HepG2 (cell line): ENCODE results near the gene NELFB. TPM values are rescaled to one million over a fixed set of nuclear protein-coding genes. Genes with fewer than 3 reads are reported as not detected.

Experiments used
- ADNP ChIP-seq: sonication (generic); formaldehyde crosslinking; IDR thresholded peaks from 2 replicates; pipeline ENCODE4 v1.4.0; 2020; ENCODE audit warnings: missing genetic modification reagents
- ATF7-NPFF ChIP-seq: sonication (generic); formaldehyde crosslinking; IDR thresholded peaks from 2 replicates; pipeline ENCODE4 v1.8.1; 2023; ENCODE audit warnings: mild to moderate bottlenecking, low read depth, missing genetic modification reagents, moderate library complexity
- CBFB ChIP-seq: sonication (generic); formaldehyde crosslinking; IDR thresholded peaks from 2 replicates; pipeline ENCODE4 v1.4.0; 2020; ENCODE audit warnings: missing genetic modification reagents
- GTF2F1 ChIP-seq: fragments of 150-350 bp; IDR thresholded peaks from 2 replicates; pipeline ENCODE4 v1.6.1; 2014; ENCODE audit warnings: low read length
- HDAC2 ChIP-seq: sonication (generic); formaldehyde crosslinking; IDR thresholded peaks from 2 replicates; pipeline ENCODE4 v1.4.0; 2020; ENCODE audit warnings: missing genetic modification reagents
- KLF16 ChIP-seq, 2 experiments: sonication (generic) in 1 of 2; formaldehyde crosslinking in 1 of 2; IDR thresholded peaks; 2 replicates each; pipeline versions ENCODE4 v1.6.1 to v1.8.0; 2016 to 2023; ENCODE audit warnings: missing genetic modification reagents in 2 of 2, missing compliant biosample characterization in 1 of 2
- SMAD3 ChIP-seq: sonication (generic); formaldehyde crosslinking; IDR thresholded peaks from 2 replicates; pipeline ENCODE4 v1.4.0; 2020; ENCODE audit warnings: missing genetic modification reagents
- SP2 ChIP-seq: sonication (generic); formaldehyde crosslinking; IDR thresholded peaks from 2 replicates; pipeline ENCODE4 v1.5.1; 2020; ENCODE audit warnings: mild to moderate bottlenecking, missing genetic modification reagents
- TBP ChIP-seq: sonication (generic); formaldehyde crosslinking; IDR thresholded peaks from 2 replicates; pipeline ENCODE4 v1.5.0; 2020; ENCODE audit warnings: missing genetic modification reagents
- ZFY ChIP-seq: sonication (generic); formaldehyde crosslinking; IDR thresholded peaks from 2 replicates; pipeline ENCODE4 v1.4.0; 2020; ENCODE audit warnings: missing genetic modification reagents
- ZNF552 ChIP-seq: sonication (generic); formaldehyde crosslinking; IDR thresholded peaks from 2 replicates; pipeline ENCODE4 v1.9.0; 2022; ENCODE audit warnings: missing genetic modification reagents, mild to moderate bottlenecking, borderline replicate concordance
- ZNF772 ChIP-seq: sonication (generic); formaldehyde crosslinking; IDR thresholded peaks from 2 replicates; pipeline ENCODE4 v1.5.0; 2020; ENCODE audit warnings: mild to moderate bottlenecking, missing genetic modification reagents
- ZNF883 ChIP-seq: sonication (generic); formaldehyde crosslinking; IDR thresholded peaks from 2 replicates; pipeline ENCODE4 v1.5.1; 2020; ENCODE audit warnings: mild to moderate bottlenecking, missing genetic modification reagents; ENCODE audit errors: not compliant biosample characterization
- ZSCAN29 ChIP-seq: sonication (generic); formaldehyde crosslinking; conservative IDR thresholded peaks from 2 replicates; pipeline ENCODE4 v1.4.0; 2020; ENCODE audit warnings: mild to moderate bottlenecking, missing genetic modification reagents
- polyA plus RNA-seq, 8 experiments: library from polyadenylated mRNA; depleted of rRNA in 3 of 8; stranded (reverse) in 7 of 8; unstranded in 1 of 8; fragments of >200 nt; fragmentation: Illumina TruSeq in 4 of 8; extraction: Trizol in 4 of 8; gene quantifications; 2 replicates each; pipeline versions ENCODE4 v1.2.1 to v1.2.3, GENCODE V29; 2011 to 2016; ENCODE audit warnings: low read depth in 4 of 8, missing spikeins in 1 of 8, mixed read lengths in 1 of 8; ENCODE audit not compliant: insufficient read depth in 1 of 8
- total RNA-seq, 5 experiments: library from RNA; depleted of rRNA; stranded (reverse); fragments of >200 nt; fragmentation: Illumina TruSeq; extraction: Trizol; gene quantifications; 2 replicates each; pipeline ENCODE4 v1.2.3, GENCODE V29; 2016; ENCODE audit warnings: low read depth in 1 of 5
- TF ChIP-seq, protein P1 (sequence below), 2 experiments: fragments of 450-650 bp in 1 of 2; sonication (generic) in 1 of 2; formaldehyde crosslinking in 1 of 2; IDR thresholded peaks; 2 replicates each; pipeline versions ENCODE4 v1.6.1 to v1.8.0; 2016 to 2022; ENCODE audit warnings: antibody characterized with exemption in 1 of 2, mild to moderate bottlenecking in 1 of 2, missing genetic modification reagents in 1 of 2
- TF ChIP-seq, protein P2 (sequence below): sonication (generic); formaldehyde crosslinking; IDR thresholded peaks from 2 replicates; pipeline ENCODE4 v1.5.1; 2020; ENCODE audit warnings: mild to moderate bottlenecking, missing genetic modification reagents

Gene NELFB
- total and polyA plus RNA-seq, 2 of the 13 experiments (the other 11 are each of a cell fraction or from before 2014, with no cell fraction given): 26.5 to 45.8 TPM

DNA sequence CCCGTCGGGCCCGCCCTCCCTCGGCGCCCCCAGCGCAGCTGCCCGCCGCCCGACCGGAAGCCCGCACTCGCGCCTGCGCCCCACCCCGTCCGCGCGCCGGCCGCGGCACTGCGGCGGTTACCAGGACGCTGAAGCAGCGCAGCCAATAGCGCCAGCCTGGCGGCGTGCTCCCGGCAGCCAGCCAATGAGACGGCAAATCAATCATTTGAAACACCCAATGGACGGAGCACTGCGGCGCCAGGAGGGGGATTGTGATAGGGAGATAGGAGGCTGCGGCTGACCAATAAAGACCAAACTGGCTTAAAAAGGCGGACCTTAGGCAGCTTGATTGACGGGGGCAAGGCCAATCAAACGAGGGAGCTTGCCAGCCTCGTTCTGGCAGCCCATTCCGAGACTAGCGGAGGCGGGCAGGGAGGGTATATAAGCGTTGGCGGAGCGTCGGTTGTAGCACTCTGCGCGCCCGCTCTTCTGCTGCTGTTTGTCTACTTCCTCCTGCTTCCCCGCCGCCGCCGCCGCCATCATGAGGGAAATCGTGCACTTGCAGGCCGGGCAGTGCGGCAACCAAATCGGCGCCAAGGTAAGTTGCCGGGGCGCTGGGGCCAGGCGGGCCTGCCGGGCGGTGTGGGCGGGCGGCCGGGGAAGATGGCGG lies 14.2 kb upstream of the NELFB start, which contains the start of gene TUBB4B (continued):
- TF ChIP-seq, protein P1, sequence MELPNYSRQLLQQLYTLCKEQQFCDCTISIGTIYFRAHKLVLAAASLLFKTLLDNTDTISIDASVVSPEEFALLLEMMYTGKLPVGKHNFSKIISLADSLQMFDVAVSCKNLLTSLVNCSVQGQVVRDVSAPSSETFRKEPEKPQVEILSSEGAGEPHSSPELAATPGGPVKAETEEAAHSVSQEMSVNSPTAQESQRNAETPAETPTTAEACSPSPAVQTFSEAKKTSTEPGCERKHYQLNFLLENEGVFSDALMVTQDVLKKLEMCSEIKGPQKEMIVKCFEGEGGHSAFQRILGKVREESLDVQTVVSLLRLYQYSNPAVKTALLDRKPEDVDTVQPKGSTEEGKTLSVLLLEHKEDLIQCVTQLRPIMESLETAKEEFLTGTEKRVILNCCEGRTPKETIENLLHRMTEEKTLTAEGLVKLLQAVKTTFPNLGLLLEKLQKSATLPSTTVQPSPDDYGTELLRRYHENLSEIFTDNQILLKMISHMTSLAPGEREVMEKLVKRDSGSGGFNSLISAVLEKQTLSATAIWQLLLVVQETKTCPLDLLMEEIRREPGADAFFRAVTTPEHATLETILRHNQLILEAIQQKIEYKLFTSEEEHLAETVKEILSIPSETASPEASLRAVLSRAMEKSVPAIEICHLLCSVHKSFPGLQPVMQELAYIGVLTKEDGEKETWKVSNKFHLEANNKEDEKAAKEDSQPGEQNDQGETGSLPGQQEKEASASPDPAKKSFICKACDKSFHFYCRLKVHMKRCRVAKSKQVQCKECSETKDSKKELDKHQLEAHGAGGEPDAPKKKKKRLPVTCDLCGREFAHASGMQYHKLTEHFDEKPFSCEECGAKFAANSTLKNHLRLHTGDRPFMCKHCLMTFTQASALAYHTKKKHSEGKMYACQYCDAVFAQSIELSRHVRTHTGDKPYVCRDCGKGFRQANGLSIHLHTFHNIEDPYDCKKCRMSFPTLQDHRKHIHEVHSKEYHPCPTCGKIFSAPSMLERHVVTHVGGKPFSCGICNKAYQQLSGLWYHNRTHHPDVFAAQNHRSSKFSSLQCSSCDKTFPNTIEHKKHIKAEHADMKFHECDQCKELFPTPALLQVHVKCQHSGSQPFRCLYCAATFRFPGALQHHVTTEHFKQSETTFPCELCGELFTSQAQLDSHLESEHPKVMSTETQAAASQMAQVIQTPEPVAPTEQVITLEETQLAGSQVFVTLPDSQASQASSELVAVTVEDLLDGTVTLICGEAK (IDR thresholded peaks at IDR 0.05): no peak
- TF ChIP-seq, protein P1 (CRISPR knock-in tag; IDR thresholded peaks at IDR 0.05): peak; percentile 33; the same call in 1 of the 2 replicates
- TF ChIP-seq ZNF552 (CRISPR knock-in tag) (no peak; the same call in 1 of the 2 replicates), HDAC2 (CRISPR knock-in tag) (peak; percentile 29; the same call in 1 of the 2 replicates), KLF16 (CRISPR knock-in tag; IDR thresholded peaks at IDR 0.05) (peak in 1 of 2 experiments; percentile 68; a peak in 2 of 4 replicates), SMAD3 (CRISPR knock-in tag) (peak; percentile 48; the same call in 1 of the 2 replicates), SP2 (peak; percentile 98), GTF2F1 (peak; percentile 98), TBP (0 out of 2 replicates have a peak, but pooled peaks have one; percentile 53), CBFB (CRISPR knock-in tag) (peak; percentile 60; the same call in 1 of the 2 replicates), ADNP (no peak), ATF7-NPFF (CRISPR knock-in tag) (no peak; the same call in 1 of the 2 replicates), ZNF772 (peak; percentile 68; the same call in 1 of the 2 replicates), ZNF883 (CRISPR knock-in tag) (no peak), ZFY (CRISPR knock-in tag) (no peak; the same call in 1 of the 2 replicates), ZSCAN29 (no peak)
- TF ChIP-seq, protein P2, sequence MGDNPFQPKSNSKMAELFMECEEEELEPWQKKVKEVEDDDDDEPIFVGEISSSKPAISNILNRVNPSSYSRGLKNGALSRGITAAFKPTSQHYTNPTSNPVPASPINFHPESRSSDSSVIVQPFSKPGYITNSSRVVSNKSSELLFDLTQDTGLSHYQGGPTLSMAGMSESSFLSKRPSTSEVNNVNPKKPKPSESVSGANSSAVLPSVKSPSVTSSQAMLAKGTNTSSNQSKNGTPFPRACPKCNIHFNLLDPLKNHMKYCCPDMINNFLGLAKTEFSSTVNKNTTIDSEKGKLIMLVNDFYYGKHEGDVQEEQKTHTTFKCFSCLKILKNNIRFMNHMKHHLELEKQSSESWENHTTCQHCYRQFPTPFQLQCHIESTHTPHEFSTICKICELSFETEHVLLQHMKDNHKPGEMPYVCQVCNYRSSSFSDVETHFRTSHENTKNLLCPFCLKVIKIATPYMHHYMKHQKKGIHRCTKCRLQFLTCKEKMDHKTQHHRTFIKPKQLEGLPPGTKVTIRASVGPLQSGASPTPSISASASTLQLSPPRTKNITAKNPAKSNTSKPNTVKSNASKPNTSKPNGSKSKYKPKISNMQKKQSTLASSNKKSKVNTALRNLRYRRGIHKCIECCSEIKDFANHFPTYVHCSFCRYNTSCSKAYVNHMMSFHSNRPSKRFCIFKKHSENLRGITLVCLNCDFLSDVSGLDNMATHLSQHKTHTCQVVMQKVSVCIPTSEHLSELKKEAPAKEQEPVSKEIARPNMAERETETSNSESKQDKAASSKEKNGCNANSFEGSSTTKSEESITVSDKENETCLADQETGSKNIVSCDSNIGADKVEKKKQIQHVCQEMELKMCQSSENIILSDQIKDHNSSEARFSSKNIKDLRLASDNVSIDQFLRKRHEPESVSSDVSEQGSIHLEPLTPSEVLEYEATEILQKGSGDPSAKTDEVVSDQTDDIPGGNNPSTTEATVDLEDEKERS: 0 out of 2 replicates have a peak, but pooled peaks have one; percentile 4
